SK-N-MC (cell line): ENCODE measurements around the gene BCR.

ENCODE experiments used
- EZH2 ChIP-seq: fragments of 200-600 bp; sonication (generic); IDR thresholded peaks from one replicate; pipeline ENCODE4 v1.6.1; 2017; ENCODE audit warnings: antibody characterized with exemption
- FOXP2 ChIP-seq: optimal IDR thresholded peaks from 2 replicates; pipeline ENCODE3; 2011; ENCODE audit warnings: mild to moderate bottlenecking, moderate library complexity; ENCODE audit not compliant: insufficient read depth; ENCODE audit errors: extremely low read length, control extremely low read depth
- POLR2AphosphoS5 ChIP-seq: IDR thresholded peaks from 2 replicates; pipeline ENCODE4 v1.6.1; 2012; ENCODE audit warnings: mild to moderate bottlenecking, low read depth, low read length, borderline replicate concordance

GRCh38 chr22:23220485-23221350, 40.4 kb downstream of the BCR start:
- TF ChIP-seq POLR2AphosphoS5 (no peak), EZH2 (no peak), FOXP2 (no peak)
